Spleen (tissue), 11 donors: Measurements from ENCODE around the gene DAAM2. TPM values are rescaled to one million over a fixed set of nuclear protein-coding genes. Genes with fewer than 3 reads are reported as not detected.

Experiments used
- DNase-seq: peaks from one replicate; pipeline ENCODE4 v3.0.0-alpha.2; 2020
- H3K27ac ChIP-seq, 8 donors: fragments of 200-600 bp; sonication (generic) in 7 of 8; 1 replicate in 4 of 8; 2 replicates in 4 of 8; pipeline versions ENCODE4 v1.5.0 to v1.8.0; 2016 to 2021; ENCODE audit warnings: inconsistent platforms in 4 of 8, mild to moderate bottlenecking in 4 of 8, moderate library complexity in 1 of 8
- H3K27me3 ChIP-seq, 7 donors: fragments of 200-600 bp; sonication (generic) in 6 of 7; replicated peaks in 1 of 7; 1 replicate in 4 of 7; 2 replicates in 3 of 7; pipeline versions ENCODE4 v1.5.0 to v1.8.0; 2016 to 2021; ENCODE audit warnings: inconsistent platforms in 3 of 7, mild to moderate bottlenecking in 1 of 7
- H3K36me3 ChIP-seq, 6 donors: fragments of 200-600 bp; sonication (generic) in 5 of 6; 1 replicate in 4 of 6; 2 replicates in 2 of 6; pipeline versions ENCODE4 v1.5.0 to v1.8.0; 2016 to 2021; ENCODE audit warnings: inconsistent platforms in 2 of 6
- H3K4me1 ChIP-seq, 6 donors: fragments of 200-600 bp; sonication (generic) in 5 of 6; 1 replicate in 3 of 6; 2 replicates in 3 of 6; pipeline versions ENCODE4 v1.5.0 to v1.8.0; 2016 to 2021; ENCODE audit warnings: inconsistent platforms in 3 of 6
- H3K4me3 ChIP-seq, 8 donors: fragments of 200-600 bp; sonication (generic) in 7 of 8; 1 replicate in 4 of 8; 2 replicates in 4 of 8; pipeline versions ENCODE4 v1.5.0 to v1.8.0; 2016 to 2021; ENCODE audit warnings: inconsistent platforms in 4 of 8, mild to moderate bottlenecking in 4 of 8, moderate library complexity in 2 of 8
- H3K9me3 ChIP-seq, 8 donors: fragments of 200-600 bp; sonication (generic) in 7 of 8; 1 replicate in 4 of 8; 2 replicates in 4 of 8; pipeline versions ENCODE4 v1.5.0 to v1.8.0; 2016 to 2021; ENCODE audit warnings: inconsistent platforms in 4 of 8
- POLR2A ChIP-seq, 3 donors: fragments of 450-650 bp; IDR thresholded peaks; one replicate each; pipeline ENCODE4 v1.5.1; 2017; ENCODE audit warnings: antibody characterized with exemption in 3 of 3, mild to moderate bottlenecking in 1 of 3
- POLR2AphosphoS5 ChIP-seq, 3 donors: sonication (generic); formaldehyde crosslinking; IDR thresholded peaks; one replicate each; pipeline ENCODE4 v1.5.1; 2017; ENCODE audit warnings: antibody characterized with exemption in 3 of 3
- WGBS, 5 donors: extraction: QIAGEN DNeasy Blood & Tissue Kit in 3 of 5; methylation state at CpG; one replicate each; pipeline versions ENCODE4 v1.1.5 to v1.1.7; 2013 to 2018; 5-methylcytosine and 5-hydroxymethylcytosine counted together
- intact Hi-C: fragments of 100-400 bp; cut with DNase I; formaldehyde crosslinking; loops from one replicate; pipeline ENCODE4 v1.15.0; 2023; ENCODE audit warnings: low total_unique reads
- polyA plus RNA-seq, 3 donors: library from polyadenylated mRNA; stranded (reverse); fragments of 200-250 nt; gene quantifications; one replicate each; pipeline ENCODE4 v1.2.1, GENCODE V29; 2013
- total RNA-seq, 7 donors: library from RNA; depleted of rRNA in 3 of 7; stranded (reverse); fragments of >200 nt in 3 of 7; fragmentation: NEBNext Ultra II Directional in 4 of 7; extraction: Animal tissue kit (Norgen Biotek cat#: 25700) in 4 of 7; gene quantifications; one replicate each; pipeline versions ENCODE4 v1.1.0 to v1.2.1, GENCODE V29; 2016 to 2021
- TF ChIP-seq, protein P1 (sequence below), 11 experiments: fragments of 200-600 bp in 7 of 11; fragments of 450-650 bp in 4 of 11; sonication (generic) in 4 of 11; IDR thresholded peaks in 8 of 11; conservative IDR thresholded peaks in 3 of 11; 1 replicate in 7 of 11; 2 replicates in 4 of 11; pipeline versions ENCODE4 v1.4.0 to v1.8.0; 2016 to 2021; ENCODE audit warnings: antibody characterized with exemption in 11 of 11, inconsistent platforms in 4 of 11, mild to moderate bottlenecking in 1 of 11
- donor health status: healthy with polysubstance abuse.
- donor health status: DM: no; HTN: no; CAD: no; lungs with moderate emphysema.
- donor health status: DM: no; HTN: no; CAD: no.
- donor health status: Bipolar disorder and iron deficiency.
- donor health status: healthy.
- donor health status: DM: no; HTN: no; CAD: no.
- donor health status: DM: yes; HTN: yes; CAD: no.

The DAAM2 gene
- total and polyA plus RNA-seq, 10 donors, result 6.0 to 115 (median 73.8) TPM

DNA sequence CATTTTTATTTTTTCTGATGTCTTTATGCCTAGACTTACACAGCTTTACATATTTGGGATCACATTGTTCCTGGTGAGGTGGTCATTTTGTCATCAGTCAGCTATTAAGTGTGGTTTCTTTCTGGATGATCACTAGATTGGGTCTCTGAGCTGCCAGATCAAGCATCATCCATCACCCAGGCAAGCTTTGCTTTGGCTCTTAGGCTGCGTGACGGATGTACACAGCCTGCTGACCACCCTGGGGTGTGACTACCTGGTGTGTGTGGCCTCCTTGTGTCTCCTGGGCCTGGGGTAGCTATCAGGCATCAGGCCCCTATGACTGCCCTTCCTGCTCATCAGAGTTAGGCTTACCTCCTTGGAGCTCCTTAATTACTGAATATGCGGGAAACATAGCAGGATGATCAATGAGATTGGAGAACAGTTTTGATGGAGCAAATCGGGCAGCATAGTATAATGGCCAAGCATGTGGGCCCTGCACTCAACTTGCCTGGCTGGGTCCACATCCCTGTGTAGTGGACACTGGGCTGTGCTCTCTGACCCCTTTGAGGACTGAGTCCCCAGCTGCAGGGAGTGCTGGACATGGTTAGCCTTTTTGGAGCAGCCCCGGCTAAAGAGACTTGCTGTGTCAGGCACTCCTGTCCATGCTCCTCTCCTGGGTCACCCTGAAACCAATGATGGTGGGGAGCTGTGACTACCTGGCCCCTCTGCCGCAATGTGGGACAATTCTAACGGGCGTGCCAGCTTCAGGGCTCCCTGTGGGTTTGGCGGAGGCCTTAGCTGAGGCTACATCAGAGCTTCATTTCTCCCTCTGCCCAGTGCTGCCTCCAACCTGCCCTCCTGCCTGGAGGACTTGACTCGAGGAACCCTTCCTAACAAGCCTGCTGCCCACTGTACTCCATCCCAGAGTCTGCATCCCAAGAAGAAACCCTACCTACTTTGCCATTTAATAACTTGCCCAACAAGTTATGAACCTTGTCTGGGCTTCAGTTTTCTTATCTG lies 8.2 kb downstream of the DAAM2 start:
- intact Hi-C loops, result no loop called here
- no peak overlapping the region for H3K4me3 ChIP-seq
- H3K27ac ChIP-seq, result peak overlapping the region in 3 of 8 donors; percentile 1 to 15 (median 8)
- peaks cover 0 to 21% (median under 1%) of the 10 kb centered on the region in 6 donors for H3K4me1 ChIP-seq
- TF ChIP-seq POLR2A (IDR thresholded peaks at IDR 0.05) (no peak), POLR2AphosphoS5 (IDR thresholded peaks at IDR 0.05) (no peak)
- TF ChIP-seq, protein P1, sequence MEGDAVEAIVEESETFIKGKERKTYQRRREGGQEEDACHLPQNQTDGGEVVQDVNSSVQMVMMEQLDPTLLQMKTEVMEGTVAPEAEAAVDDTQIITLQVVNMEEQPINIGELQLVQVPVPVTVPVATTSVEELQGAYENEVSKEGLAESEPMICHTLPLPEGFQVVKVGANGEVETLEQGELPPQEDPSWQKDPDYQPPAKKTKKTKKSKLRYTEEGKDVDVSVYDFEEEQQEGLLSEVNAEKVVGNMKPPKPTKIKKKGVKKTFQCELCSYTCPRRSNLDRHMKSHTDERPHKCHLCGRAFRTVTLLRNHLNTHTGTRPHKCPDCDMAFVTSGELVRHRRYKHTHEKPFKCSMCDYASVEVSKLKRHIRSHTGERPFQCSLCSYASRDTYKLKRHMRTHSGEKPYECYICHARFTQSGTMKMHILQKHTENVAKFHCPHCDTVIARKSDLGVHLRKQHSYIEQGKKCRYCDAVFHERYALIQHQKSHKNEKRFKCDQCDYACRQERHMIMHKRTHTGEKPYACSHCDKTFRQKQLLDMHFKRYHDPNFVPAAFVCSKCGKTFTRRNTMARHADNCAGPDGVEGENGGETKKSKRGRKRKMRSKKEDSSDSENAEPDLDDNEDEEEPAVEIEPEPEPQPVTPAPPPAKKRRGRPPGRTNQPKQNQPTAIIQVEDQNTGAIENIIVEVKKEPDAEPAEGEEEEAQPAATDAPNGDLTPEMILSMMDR (IDR thresholded peaks at IDR 0.05 in 8 of 11, conservative IDR thresholded peaks at IDR 0.05 in 3 of 11), result no peak
- H3K27me3 ChIP-seq, result peaks cover 0 to 15% (median 0%) of the 10 kb centered on the region in 7 donors
- H3K9me3 ChIP-seq, result no peaks in the 10 kb centered on the region
- 81 to 95% (median 87%) methylated on average over 5 to 10 of the region's 10 CpGs for WGBS, 5 donors
- H3K36me3 ChIP-seq, result no peaks in the 10 kb centered on the region
- DNase-seq, result no peak

DNA sequence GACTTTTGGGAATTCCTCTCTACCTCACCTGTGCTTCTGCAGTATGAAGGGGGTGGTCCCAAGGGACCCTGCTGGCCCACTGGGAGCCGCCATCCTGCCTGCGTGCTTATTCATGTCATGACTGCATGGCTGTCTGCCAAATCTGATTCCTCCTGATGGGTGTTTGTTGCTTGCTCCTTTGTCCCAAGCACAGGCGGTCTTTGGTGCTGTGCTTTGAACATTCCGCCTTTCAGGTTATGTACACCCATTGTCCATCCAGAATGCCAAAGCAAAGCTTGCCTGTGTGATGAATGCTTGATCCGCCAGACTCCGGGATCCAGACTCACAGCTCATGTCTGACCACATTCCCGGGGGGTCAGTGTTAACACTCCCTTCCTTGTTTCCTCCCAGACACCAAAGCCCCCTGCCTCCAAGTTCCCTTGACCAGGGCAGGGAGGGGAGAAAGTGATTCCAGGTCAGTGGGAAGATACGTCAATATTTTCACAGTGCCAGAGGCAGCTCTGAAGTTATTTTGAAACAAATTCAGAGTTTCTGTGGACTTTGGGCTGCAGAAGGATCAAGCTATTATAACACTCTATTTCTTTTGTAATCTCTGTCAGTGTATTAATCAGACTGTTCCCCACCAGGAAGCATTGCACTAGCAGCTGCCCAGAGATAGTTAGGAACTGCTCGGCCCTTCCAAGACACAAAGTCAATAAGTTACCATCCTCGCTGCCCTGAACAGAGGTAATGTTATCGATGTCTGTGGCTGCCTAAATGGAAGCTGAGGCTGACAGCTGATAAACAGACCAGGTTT lies 9.5 kb downstream of the DAAM2 start:
- peaks cover 0 to 27% (median 5%) of the 10 kb centered on the region in 6 donors for H3K4me1 ChIP-seq
- H3K4me3 ChIP-seq, result no peak overlapping the region
- no peak for DNase-seq
- no peaks in the 10 kb centered on the region for H3K9me3 ChIP-seq
- WGBS, 5 donors, result 65 to 78% (median 72%) methylated on average over 11 of the region's 11 CpGs
- peaks cover 0 to 11% (median 0%) of the 10 kb centered on the region in 7 donors for H3K27me3 ChIP-seq
- H3K27ac ChIP-seq, result peak overlapping the region in 3 of 8 donors; percentile 11 to 29 (median 28)
- intact Hi-C loops, result no loop called here
- no peaks in the 10 kb centered on the region for H3K36me3 ChIP-seq
- TF ChIP-seq POLR2AphosphoS5 (IDR thresholded peaks at IDR 0.05) (no peak), POLR2A (IDR thresholded peaks at IDR 0.05) (no peak)
- TF ChIP-seq, protein P1 (IDR thresholded peaks at IDR 0.05 in 8 of 11, conservative IDR thresholded peaks at IDR 0.05 in 3 of 11), result no peak

DNA sequence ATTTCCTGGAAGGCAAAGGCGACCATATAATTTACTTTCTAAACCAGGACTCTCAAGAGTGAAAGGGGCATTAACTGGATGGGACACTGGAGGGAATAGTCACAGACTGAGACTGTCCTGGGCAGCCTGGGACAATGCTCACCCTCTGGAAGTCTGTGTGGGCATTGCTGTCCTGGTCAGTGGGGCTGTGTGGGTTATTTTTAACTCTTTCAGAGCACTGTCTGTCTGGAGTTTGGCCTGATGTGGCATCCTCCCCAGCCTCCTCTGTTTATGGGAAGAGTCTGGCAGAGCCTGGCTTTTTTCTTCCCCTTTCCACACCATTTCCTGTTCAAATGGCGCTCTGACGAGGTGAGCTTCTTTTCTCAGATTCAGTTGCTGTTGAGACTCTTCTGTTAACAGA lies 11.7 kb downstream of the DAAM2 start:
- TF ChIP-seq POLR2AphosphoS5 (IDR thresholded peaks at IDR 0.05), result no peak
- TF ChIP-seq, protein P1 (IDR thresholded peaks at IDR 0.05 in 8 of 11, conservative IDR thresholded peaks at IDR 0.05 in 3 of 11), result no peak
- no peak for TF ChIP-seq POLR2A (IDR thresholded peaks at IDR 0.05)
- peaks cover 0 to 11% (median 0%) of the 10 kb centered on the region in 7 donors for H3K27me3 ChIP-seq
- H3K36me3 ChIP-seq, result no peaks in the 10 kb centered on the region
- intact Hi-C loops, result no loop called here
- H3K27ac ChIP-seq, result peak overlapping the region in 4 of 8 donors; percentile 3 to 45 (median 21)
- H3K4me1 ChIP-seq, result peaks cover 0 to 48% (median 7%) of the 10 kb centered on the region in 6 donors
- no peak for DNase-seq
- 9 to 18% (median 13%) methylated on average over 3 of the region's 3 CpGs for WGBS, 5 donors
- no peak overlapping the region for H3K4me3 ChIP-seq
- H3K9me3 ChIP-seq, result no peaks in the 10 kb centered on the region
